Loucy (cell line): ENCODE measurements around the gene SOCS6.

ENCODE experiments used
- EZH2phosphoT487 ChIP-seq: fragments of 200-600 bp; IDR thresholded peaks from 2 replicates; pipeline ENCODE4 v1.6.1; 2018; ENCODE audit warnings: antibody characterized with exemption, mild to moderate bottlenecking, moderate library complexity, borderline replicate concordance
- TF ChIP-seq, protein P1 (sequence below): fragments of 200-600 bp; sonication (generic); conservative IDR thresholded peaks from 2 replicates; pipeline ENCODE4 v1.5.1; 2014; ENCODE audit warnings: mild to moderate bottlenecking, antibody characterized with exemption, low read length

GRCh38 chr18:70296289-70296688 lies 7.4 kb downstream of the SOCS6 start:
- TF ChIP-seq, protein P1, sequence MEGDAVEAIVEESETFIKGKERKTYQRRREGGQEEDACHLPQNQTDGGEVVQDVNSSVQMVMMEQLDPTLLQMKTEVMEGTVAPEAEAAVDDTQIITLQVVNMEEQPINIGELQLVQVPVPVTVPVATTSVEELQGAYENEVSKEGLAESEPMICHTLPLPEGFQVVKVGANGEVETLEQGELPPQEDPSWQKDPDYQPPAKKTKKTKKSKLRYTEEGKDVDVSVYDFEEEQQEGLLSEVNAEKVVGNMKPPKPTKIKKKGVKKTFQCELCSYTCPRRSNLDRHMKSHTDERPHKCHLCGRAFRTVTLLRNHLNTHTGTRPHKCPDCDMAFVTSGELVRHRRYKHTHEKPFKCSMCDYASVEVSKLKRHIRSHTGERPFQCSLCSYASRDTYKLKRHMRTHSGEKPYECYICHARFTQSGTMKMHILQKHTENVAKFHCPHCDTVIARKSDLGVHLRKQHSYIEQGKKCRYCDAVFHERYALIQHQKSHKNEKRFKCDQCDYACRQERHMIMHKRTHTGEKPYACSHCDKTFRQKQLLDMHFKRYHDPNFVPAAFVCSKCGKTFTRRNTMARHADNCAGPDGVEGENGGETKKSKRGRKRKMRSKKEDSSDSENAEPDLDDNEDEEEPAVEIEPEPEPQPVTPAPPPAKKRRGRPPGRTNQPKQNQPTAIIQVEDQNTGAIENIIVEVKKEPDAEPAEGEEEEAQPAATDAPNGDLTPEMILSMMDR = no peak
- TF ChIP-seq EZH2phosphoT487 = no peak
